ENCODE results near the gene POU6F1. TPM values are rescaled to one million over a fixed set of nuclear protein-coding genes. Genes with fewer than 3 reads are reported as not detected.

Gene POU6F1
- total RNA-seq, 3 donors from 2014 or later (not counting 1 experiment from before 2014, with no cell fraction given): 5.7 to 6.6 (median 6.0) TPM

DNA sequence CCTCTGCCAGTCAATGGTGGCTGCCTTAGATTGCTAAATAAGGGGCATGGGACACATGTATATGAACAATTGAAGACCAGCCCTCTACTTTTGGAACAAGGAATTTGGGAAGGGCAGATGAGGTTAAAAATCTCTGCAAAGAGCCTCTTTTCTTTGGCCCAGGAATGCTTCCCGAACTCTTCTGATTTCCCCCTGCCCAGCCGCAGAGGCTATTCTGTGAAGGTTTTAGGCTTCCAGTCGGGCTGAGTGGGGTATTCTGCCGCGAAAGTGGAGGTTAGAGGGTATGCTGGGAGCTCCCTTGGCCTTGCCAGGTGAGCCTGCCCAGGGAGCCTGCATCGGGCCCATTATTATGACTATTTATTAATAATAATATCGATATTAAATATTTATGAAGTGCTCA, 1.2 kb downstream of the POU6F1 start:
- TF ChIP-seq, protein P1, sequence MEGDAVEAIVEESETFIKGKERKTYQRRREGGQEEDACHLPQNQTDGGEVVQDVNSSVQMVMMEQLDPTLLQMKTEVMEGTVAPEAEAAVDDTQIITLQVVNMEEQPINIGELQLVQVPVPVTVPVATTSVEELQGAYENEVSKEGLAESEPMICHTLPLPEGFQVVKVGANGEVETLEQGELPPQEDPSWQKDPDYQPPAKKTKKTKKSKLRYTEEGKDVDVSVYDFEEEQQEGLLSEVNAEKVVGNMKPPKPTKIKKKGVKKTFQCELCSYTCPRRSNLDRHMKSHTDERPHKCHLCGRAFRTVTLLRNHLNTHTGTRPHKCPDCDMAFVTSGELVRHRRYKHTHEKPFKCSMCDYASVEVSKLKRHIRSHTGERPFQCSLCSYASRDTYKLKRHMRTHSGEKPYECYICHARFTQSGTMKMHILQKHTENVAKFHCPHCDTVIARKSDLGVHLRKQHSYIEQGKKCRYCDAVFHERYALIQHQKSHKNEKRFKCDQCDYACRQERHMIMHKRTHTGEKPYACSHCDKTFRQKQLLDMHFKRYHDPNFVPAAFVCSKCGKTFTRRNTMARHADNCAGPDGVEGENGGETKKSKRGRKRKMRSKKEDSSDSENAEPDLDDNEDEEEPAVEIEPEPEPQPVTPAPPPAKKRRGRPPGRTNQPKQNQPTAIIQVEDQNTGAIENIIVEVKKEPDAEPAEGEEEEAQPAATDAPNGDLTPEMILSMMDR (IDR thresholded peaks at IDR 0.05): no peak

DNA sequence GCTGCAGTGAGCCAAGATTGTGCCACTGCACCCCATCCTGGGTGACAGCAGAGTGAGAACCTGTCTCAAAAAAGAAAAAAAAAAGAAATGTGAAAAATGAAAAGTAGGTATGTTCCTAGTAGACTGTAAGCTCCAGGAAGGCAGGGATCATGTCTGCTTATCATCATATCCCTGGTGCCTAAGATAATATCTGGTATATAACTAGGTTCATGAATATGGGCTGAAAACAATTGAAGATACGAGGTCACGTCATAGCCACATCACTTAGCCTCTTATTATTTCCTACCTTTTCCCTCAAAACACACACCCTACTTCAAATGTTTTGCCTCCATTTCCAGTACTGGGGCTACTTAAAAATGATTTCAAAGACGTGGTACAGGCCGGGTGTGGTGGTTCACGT, 3.0 kb downstream of the POU6F1 start:
- intact Hi-C loops (cut with micrococcal nuclease): no loop called here
- Histone ChIP-seq H3K36me3 (ENCODE audit: control insufficient read depth, insufficient read depth, low read length) (no peaks in the 10 kb centered on the region), H3K4me3 (ENCODE audit: low read length) (no peak overlapping the region), H3K9me3 (ENCODE audit: control insufficient read depth, insufficient read depth, low read length) (no peaks in the 10 kb centered on the region), H3K27ac (ENCODE audit: low read length) (no peak overlapping the region), H3K27me3 (ENCODE audit: control insufficient read depth, insufficient read depth, low read length) (no peaks in the 10 kb centered on the region), H3K4me1 (ENCODE audit: control insufficient read depth, insufficient read depth, low read length) (peaks cover 15% of the 10 kb centered on the region)
- Mint-ChIP-seq H3K36me3 (no peaks in the 10 kb centered on the region), H3K9me3 (no peaks in the 10 kb centered on the region), H3K27ac (no peak overlapping the region), H3K4me3 (no peak overlapping the region), H3K27me3 (ENCODE audit: low read depth in 2 of 2) (peaks cover 0 to 4% of the 10 kb centered on the region in 2 donors), H3K4me1 (peaks cover 6 to 7% of the 10 kb centered on the region in 2 donors)
- 96% methylated on average over 5 of the region's 5 CpGs for WGBS (ENCODE audit: insufficient coverage)
- ATAC-seq (no peak), DNase-seq (no peak)
- TF ChIP-seq, protein P1 (IDR thresholded peaks at IDR 0.05): no peak

More for the DNA sequence above, 1.2 kb downstream of the POU6F1 start:
- H3K27ac ChIP-seq (ENCODE audit: low read length): peak overlapping the region; percentile 60
- no peak for ATAC-seq
- no peaks in the 10 kb centered on the region for H3K36me3 ChIP-seq (ENCODE audit: control insufficient read depth, insufficient read depth, low read length)
- Mint-ChIP-seq H3K27ac (peak overlapping the region; percentile 45 to 65), H3K9me3 (no peaks in the 10 kb centered on the region), H3K4me3 (peak overlapping the region; percentile 74), H3K36me3 (no peaks in the 10 kb centered on the region), H3K4me1 (peaks cover 6 to 7% of the 10 kb centered on the region in 2 donors), H3K27me3 (ENCODE audit: low read depth in 2 of 2) (no peaks in the 10 kb centered on the region)
- H3K4me3 ChIP-seq (ENCODE audit: low read length): peak overlapping the region; percentile 31
- no peaks in the 10 kb centered on the region for H3K27me3 ChIP-seq (ENCODE audit: control insufficient read depth, insufficient read depth, low read length)
- intact Hi-C loops (cut with micrococcal nuclease): no loop called here
- H3K4me1 ChIP-seq (ENCODE audit: control insufficient read depth, insufficient read depth, low read length): peaks cover 15% of the 10 kb centered on the region
- no peaks in the 10 kb centered on the region for H3K9me3 ChIP-seq (ENCODE audit: control insufficient read depth, insufficient read depth, low read length)
- WGBS (ENCODE audit: insufficient coverage): 92% methylated on average over 5 of the region's 7 CpGs
- DNase-seq: no peak

DNA sequence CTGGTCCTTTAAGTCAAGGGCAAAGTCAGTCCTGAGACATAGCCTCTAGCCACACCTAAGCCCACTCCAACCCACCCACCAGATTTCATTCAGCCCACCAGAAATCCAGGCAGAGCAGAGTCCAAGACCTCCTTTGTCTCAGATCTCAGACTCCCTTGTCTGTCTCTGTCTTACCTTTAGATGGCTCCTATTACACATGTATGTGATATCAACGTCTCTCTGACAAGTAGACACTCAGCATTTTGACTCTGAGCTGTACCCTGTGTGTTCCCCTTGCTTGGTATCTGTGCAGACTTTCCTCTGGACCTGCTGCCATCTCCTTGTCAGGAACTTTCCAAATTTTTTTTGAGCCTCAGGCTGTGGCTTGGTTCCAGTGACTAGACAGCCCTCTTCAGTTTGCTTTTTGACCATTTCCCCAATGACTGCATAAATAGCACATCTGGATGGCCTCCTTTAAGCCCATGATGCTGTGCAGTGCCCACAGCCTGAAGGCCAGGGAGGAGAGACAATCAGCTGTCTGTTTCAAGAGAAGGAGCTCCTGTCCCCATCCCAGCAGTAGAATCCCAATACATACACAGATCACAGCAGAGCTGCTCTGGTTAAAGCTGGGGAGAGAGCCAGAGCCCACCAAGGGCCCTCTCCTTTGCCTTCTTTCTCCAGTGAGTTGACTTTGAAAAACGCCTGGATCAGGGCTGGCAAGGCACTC, 7.0 kb downstream of the POU6F1 start:
- intact Hi-C loops (cut with micrococcal nuclease): no loop called here
- no peaks in the 10 kb centered on the region for H3K9me3 ChIP-seq (ENCODE audit: control insufficient read depth, insufficient read depth, low read length)
- no peaks in the 10 kb centered on the region for H3K36me3 Mint-ChIP-seq
- no peaks in the 10 kb centered on the region for H3K36me3 ChIP-seq (ENCODE audit: control insufficient read depth, insufficient read depth, low read length)
- no peaks in the 10 kb centered on the region for H3K4me1 ChIP-seq (ENCODE audit: control insufficient read depth, insufficient read depth, low read length)
- peaks cover 0 to 4% of the 10 kb centered on the region in 2 donors for H3K27me3 Mint-ChIP-seq (ENCODE audit: low read depth in 2 of 2)
- WGBS (ENCODE audit: insufficient coverage): 62% methylated on average over 2 of the region's 2 CpGs
- H3K27me3 ChIP-seq (ENCODE audit: control insufficient read depth, insufficient read depth, low read length): no peaks in the 10 kb centered on the region
- TF ChIP-seq, protein P1 (IDR thresholded peaks at IDR 0.05): no peak
- no peak overlapping the region for H3K4me3 Mint-ChIP-seq
- H3K27ac ChIP-seq (ENCODE audit: low read length): no peak overlapping the region
- DNase-seq (no peak), ATAC-seq (no peak)
- no peaks in the 10 kb centered on the region for H3K9me3 Mint-ChIP-seq
- no peak overlapping the region for H3K27ac Mint-ChIP-seq
- H3K4me3 ChIP-seq (ENCODE audit: low read length): no peak overlapping the region
- no peaks in the 10 kb centered on the region for H3K4me1 Mint-ChIP-seq

DNA sequence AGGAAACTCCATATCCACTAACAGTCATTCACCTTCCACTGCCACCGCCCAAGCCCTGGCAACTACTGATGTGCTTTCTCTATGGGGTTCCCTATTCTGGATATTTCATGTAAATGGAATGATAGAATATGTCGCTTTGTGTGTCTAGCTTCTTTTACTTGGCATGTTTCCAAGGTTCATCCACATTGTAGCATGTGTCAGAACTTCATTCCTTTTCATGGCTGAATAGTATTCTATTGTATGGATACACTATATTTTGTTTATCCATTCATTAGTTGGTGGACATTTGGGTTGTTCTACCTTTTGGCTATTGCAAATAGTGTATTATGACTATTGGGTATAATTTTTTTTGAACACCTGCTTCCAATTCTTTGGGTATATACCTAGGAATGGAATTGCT, 8.6 kb downstream of the POU6F1 start:
- DNase-seq: no peak
- H3K9me3 Mint-ChIP-seq: no peaks in the 10 kb centered on the region
- H3K4me1 ChIP-seq (ENCODE audit: control insufficient read depth, insufficient read depth, low read length): no peaks in the 10 kb centered on the region
- H3K9me3 ChIP-seq (ENCODE audit: control insufficient read depth, insufficient read depth, low read length): no peaks in the 10 kb centered on the region
- no peaks in the 10 kb centered on the region for H3K36me3 ChIP-seq (ENCODE audit: control insufficient read depth, insufficient read depth, low read length)
- peaks cover 0 to 4% of the 10 kb centered on the region in 2 donors for H3K27me3 Mint-ChIP-seq (ENCODE audit: low read depth in 2 of 2)
- no peak overlapping the region for H3K27ac Mint-ChIP-seq
- H3K36me3 Mint-ChIP-seq: no peaks in the 10 kb centered on the region
- TF ChIP-seq, protein P1 (IDR thresholded peaks at IDR 0.05): no peak
- H3K4me3 Mint-ChIP-seq: no peak overlapping the region
- ATAC-seq: no peak
- intact Hi-C loops (cut with micrococcal nuclease): no loop called here
- no peaks in the 10 kb centered on the region for H3K4me1 Mint-ChIP-seq
- H3K27me3 ChIP-seq (ENCODE audit: control insufficient read depth, insufficient read depth, low read length): no peaks in the 10 kb centered on the region
- H3K4me3 ChIP-seq (ENCODE audit: low read length): no peak overlapping the region
- H3K27ac ChIP-seq (ENCODE audit: low read length): no peak overlapping the region
- WGBS (ENCODE audit: insufficient coverage): 100% methylated on average over 1 of the region's 2 CpGs
